ENCODE measurements around the gene PGAP3.

DNA sequence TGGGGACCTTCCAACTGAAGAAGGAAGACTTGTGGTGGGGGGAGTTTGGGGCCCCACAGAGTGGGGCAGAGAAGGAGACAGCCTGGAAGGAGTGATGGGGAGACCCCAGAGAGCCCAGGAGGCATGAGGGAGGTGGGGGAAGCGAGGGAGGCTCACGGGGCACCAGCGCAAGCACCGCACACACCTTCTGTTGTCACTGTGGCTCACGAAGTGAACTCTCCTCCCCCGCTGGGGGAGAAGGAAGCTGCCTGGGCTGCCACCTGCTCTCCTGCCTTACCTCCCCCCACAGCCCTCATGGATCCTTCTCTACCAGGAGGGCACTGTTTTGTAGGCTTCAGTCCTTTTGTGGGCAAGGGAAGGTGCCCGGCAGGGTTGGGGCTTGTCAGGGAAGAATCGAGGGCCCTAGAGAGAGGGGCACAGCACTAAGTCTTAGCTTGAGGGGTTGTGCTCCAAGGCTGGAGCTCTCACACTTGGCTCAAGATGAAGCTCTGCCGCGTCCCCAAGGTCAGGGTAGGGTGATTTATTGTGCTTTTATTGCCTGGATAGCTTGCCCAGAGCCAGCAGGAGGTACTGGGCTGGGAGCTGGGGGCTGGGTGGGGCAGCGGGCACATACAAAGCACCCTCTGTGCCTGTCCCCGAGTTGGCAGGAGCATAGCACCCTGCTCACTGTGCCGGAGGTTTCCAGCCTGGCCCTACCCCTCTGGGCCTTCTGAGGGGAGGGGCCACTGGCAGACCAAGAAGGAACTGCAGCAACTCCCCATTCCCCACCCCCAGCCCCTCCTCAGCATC is 55.5 kb downstream of the PGAP3 start:
- TF ChIP-seq, protein P1, sequence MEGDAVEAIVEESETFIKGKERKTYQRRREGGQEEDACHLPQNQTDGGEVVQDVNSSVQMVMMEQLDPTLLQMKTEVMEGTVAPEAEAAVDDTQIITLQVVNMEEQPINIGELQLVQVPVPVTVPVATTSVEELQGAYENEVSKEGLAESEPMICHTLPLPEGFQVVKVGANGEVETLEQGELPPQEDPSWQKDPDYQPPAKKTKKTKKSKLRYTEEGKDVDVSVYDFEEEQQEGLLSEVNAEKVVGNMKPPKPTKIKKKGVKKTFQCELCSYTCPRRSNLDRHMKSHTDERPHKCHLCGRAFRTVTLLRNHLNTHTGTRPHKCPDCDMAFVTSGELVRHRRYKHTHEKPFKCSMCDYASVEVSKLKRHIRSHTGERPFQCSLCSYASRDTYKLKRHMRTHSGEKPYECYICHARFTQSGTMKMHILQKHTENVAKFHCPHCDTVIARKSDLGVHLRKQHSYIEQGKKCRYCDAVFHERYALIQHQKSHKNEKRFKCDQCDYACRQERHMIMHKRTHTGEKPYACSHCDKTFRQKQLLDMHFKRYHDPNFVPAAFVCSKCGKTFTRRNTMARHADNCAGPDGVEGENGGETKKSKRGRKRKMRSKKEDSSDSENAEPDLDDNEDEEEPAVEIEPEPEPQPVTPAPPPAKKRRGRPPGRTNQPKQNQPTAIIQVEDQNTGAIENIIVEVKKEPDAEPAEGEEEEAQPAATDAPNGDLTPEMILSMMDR (IDR thresholded peaks at IDR 0.05) = no peak
- TF ChIP-seq EP300 (IDR thresholded peaks at IDR 0.05; ENCODE audit: low read depth) (peak; percentile 81), POLR2AphosphoS5 (IDR thresholded peaks at IDR 0.05) (peak; percentile 26 to 84 (median 73)), POLR2A (IDR thresholded peaks at IDR 0.05) (peak; percentile 78)

All from transverse colon (tissue), 4 donors.